ENCODE results near the gene GALK2.

DNA sequence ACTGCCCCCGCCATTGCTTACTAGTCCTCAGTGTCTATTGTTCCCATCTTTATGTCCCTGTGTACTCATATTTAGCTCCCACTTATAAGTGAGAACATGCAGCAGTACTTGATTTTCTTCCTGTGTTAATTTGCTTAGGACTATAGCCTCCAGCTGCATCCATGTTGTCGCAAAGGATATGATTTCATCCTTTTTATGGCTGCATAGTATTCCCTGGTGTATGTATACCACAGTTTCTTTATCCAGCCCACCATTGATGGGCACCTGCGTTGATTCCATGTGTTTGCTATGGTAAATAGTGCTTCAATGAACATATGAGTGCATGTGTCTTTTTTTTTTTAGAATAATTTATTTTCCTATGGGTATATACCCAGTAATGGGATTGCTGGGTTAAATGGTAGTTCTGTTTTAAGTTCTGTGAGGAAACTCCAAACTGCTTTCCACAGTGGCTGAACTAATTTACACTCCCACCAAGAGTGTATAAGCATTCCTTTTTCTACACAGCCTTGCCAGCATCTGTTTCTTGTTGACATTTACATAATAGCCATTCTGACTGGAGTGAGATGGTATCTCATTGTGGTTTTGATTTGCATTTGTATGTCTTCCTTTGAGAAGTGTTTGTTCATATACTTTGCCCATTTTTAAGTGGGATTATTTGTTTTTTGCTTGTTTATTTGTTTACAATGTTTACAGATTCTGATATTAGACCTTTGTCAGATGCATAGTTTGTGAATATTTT lies 53.7 kb downstream of the GALK2 start:
- TF ChIP-seq, protein P1, sequence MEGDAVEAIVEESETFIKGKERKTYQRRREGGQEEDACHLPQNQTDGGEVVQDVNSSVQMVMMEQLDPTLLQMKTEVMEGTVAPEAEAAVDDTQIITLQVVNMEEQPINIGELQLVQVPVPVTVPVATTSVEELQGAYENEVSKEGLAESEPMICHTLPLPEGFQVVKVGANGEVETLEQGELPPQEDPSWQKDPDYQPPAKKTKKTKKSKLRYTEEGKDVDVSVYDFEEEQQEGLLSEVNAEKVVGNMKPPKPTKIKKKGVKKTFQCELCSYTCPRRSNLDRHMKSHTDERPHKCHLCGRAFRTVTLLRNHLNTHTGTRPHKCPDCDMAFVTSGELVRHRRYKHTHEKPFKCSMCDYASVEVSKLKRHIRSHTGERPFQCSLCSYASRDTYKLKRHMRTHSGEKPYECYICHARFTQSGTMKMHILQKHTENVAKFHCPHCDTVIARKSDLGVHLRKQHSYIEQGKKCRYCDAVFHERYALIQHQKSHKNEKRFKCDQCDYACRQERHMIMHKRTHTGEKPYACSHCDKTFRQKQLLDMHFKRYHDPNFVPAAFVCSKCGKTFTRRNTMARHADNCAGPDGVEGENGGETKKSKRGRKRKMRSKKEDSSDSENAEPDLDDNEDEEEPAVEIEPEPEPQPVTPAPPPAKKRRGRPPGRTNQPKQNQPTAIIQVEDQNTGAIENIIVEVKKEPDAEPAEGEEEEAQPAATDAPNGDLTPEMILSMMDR (IDR thresholded peaks at IDR 0.05; ENCODE audit: low read length): no peak
- TF ChIP-seq EZH2phosphoT487 (IDR thresholded peaks at IDR 0.05; ENCODE audit: low read length) (no peak), EZH2 (optimal IDR thresholded peaks at IDR 0.05; ENCODE audit: low read depth, low read length) (no peak)

All from MM.1S (cell line).